B cell (primary cell): Measurements from ENCODE around the gene PGGHG. TPM values are rescaled to one million over a fixed set of nuclear protein-coding genes. Genes with fewer than 3 reads are reported as not detected.

Source experiments
- ATAC-seq: fragments of 200-7000 bp; cut with Tn5 transposase; one replicate; pipeline ENCODE4 v1.10.0; 2021; ENCODE audit warnings: low read depth, mild to moderate bottlenecking, moderate number of reproducible peaks, moderate library complexity
- CTCF ChIA-PET: fragments of 350-600 bp; sonication (Branson Sonifier 250); formaldehyde crosslinking; loops from one replicate; lab custom pipeline; 2021; ENCODE audit warnings: antibody characterized with exemption, inconsistent platforms; lab: Charles Lee
- POLR2A ChIA-PET: fragments of 350-600 bp; sonication (Branson Sonifier 250); formaldehyde crosslinking; loops from one replicate; lab custom pipeline; 2021; ENCODE audit warnings: antibody characterized with exemption; lab: Charles Lee
- DNase-seq: peaks from one replicate; pipeline ENCODE4 v3.0.0; 2013
- H2AFZ ChIP-seq: 2 replicates; pipeline ENCODE4 v1.6.1; 2012; ENCODE audit warnings: mild to moderate bottlenecking, low read depth, low read length; ENCODE audit not compliant: insufficient read depth, poor library complexity, severe bottlenecking
- H3K27ac ChIP-seq, 2 donors: 1 replicate in 1 of 2; 2 replicates in 1 of 2; pipeline ENCODE4 v1.5.1; 2012 to 2013; ENCODE audit warnings: low read length in 2 of 2, mild to moderate bottlenecking in 2 of 2, moderate library complexity in 1 of 2
- H3K27me3 ChIP-seq, 4 experiments: fragments of 200-600 bp in 1 of 4; sonication (generic) in 1 of 4; replicated peaks in 1 of 4; 1 replicate in 2 of 4; 2 replicates in 2 of 4; pipeline versions ENCODE4 v1.6.1 to v1.7.0; 2013 to 2016; ENCODE audit warnings: low read length in 3 of 4, mild to moderate bottlenecking in 2 of 4, mixed read lengths in 1 of 4, moderate library complexity in 1 of 4; ENCODE audit not compliant: insufficient read depth in 4 of 4, control insufficient read depth in 3 of 4; ENCODE audit errors: control extremely low read depth in 1 of 4
- H3K36me3 ChIP-seq, 2 experiments: replicated peaks in 1 of 2; 1 replicate in 1 of 2; 2 replicates in 1 of 2; pipeline versions ENCODE4 v1.6.1 to v1.7.1; 2013; ENCODE audit warnings: low read length in 1 of 2; ENCODE audit not compliant: insufficient read depth in 2 of 2, control insufficient read depth in 1 of 2; ENCODE audit errors: control extremely low read depth in 1 of 2, extremely low read depth in 1 of 2
- H3K4me1 ChIP-seq, 2 donors: fragments of 200-600 bp in 1 of 2; sonication (generic) in 1 of 2; 1 replicate in 1 of 2; 2 replicates in 1 of 2; pipeline versions ENCODE4 v1.5.1 to v1.6.1; 2013 to 2017; ENCODE audit warnings: low read length in 2 of 2; ENCODE audit not compliant: control insufficient read depth in 2 of 2, insufficient read depth in 2 of 2
- H3K4me2 ChIP-seq: replicated peaks from 2 replicates; pipeline ENCODE3; 2012; ENCODE audit warnings: mild to moderate bottlenecking, low read depth, low read length; ENCODE audit not compliant: poor library complexity, severe bottlenecking
- H3K4me3 ChIP-seq, 5 experiments: fragments of 200-600 bp in 1 of 5; sonication (generic) in 1 of 5; 1 replicate in 3 of 5; 2 replicates in 2 of 5; pipeline versions ENCODE4 v1.5.1 to v1.7.0; 2011 to 2016; ENCODE audit warnings: low read length in 4 of 5, mild to moderate bottlenecking in 4 of 5, low read depth in 2 of 5, control low read depth in 1 of 5, moderate library complexity in 1 of 5; ENCODE audit not compliant: insufficient read depth in 1 of 5; ENCODE audit errors: control extremely low read depth in 1 of 5, extremely low read depth in 1 of 5
- H3K79me2 ChIP-seq: fragments of 200-600 bp; sonication (generic); one replicate; pipeline ENCODE4 v1.6.0; 2016; ENCODE audit warnings: low read length; ENCODE audit not compliant: control insufficient read depth, insufficient read depth
- H3K9ac ChIP-seq: fragments of 200-600 bp; sonication (generic); 2 replicates; pipeline ENCODE4 v1.6.1; 2017; ENCODE audit warnings: mild to moderate bottlenecking, low read length, moderate library complexity
- H3K9me3 ChIP-seq, 3 donors: one replicate each; pipeline versions ENCODE4 v1.6.1 to v1.7.1; 2013; ENCODE audit warnings: low read length in 2 of 3; ENCODE audit not compliant: control insufficient read depth in 2 of 3, insufficient read depth in 1 of 3; ENCODE audit errors: control extremely low read depth in 1 of 3
- H4K20me1 ChIP-seq: 2 replicates; pipeline ENCODE4 v1.6.0; 2012; ENCODE audit warnings: mild to moderate bottlenecking, low read length; ENCODE audit not compliant: insufficient read depth, control insufficient read depth, poor library complexity, severe bottlenecking
- H3K27ac Mint-ChIP-seq: one replicate; pipeline ENCODE4 v1.8.0; 2021; ENCODE audit warnings: mixed read lengths
- H3K27me3 Mint-ChIP-seq: one replicate; pipeline ENCODE4 v1.8.0; 2021; ENCODE audit warnings: mixed read lengths
- H3K4me1 Mint-ChIP-seq: one replicate; pipeline ENCODE4 v1.8.0; 2021; ENCODE audit warnings: mixed read lengths
- H3K4me3 Mint-ChIP-seq: one replicate; pipeline ENCODE4 v1.8.0; 2021; ENCODE audit warnings: mixed read lengths
- H3K9me3 Mint-ChIP-seq: one replicate; pipeline ENCODE4 v1.8.0; 2022; ENCODE audit warnings: mixed read lengths; ENCODE audit not compliant: insufficient read depth
- EZH2 ChIP-seq: IDR thresholded peaks from 2 replicates; pipeline ENCODE4 v1.6.1; 2012; ENCODE audit warnings: borderline replicate concordance, low read depth, mild to moderate bottlenecking, moderate library complexity, low read length; ENCODE audit not compliant: insufficient read depth, poor library complexity, severe bottlenecking
- WGBS: methylation state at CpG from one replicate; pipeline ENCODE4 v1.1.5; 2013; ENCODE audit warnings: missing lambda C conversion rate; ENCODE audit not compliant: insufficient coverage; 5-methylcytosine and 5-hydroxymethylcytosine counted together
- intact Hi-C: fragments of 100-400 bp; cut with micrococcal nuclease; formaldehyde crosslinking; loops from one replicate; pipeline ENCODE4 v1.10.0; 2022
- polyA plus RNA-seq: library from polyadenylated mRNA; depleted of rRNA; stranded (reverse); fragments of >200 nt; gene quantifications from 2 replicates; pipeline ENCODE4 v1.2.3, GENCODE V29; 2012
- total RNA-seq, 2 donors: library from RNA; stranded (reverse); fragments of 120-200 nt in 1 of 2; gene quantifications; 1 replicate in 1 of 2; 2 replicates in 1 of 2; pipeline versions ENCODE4 v1.2.3 to v1.2.4, GENCODE V29; 2013 to 2022
- TF ChIP-seq, protein P1 (sequence below): fragments of 200-600 bp; IDR thresholded peaks from one replicate; pipeline ENCODE4 v1.8.0; 2022; ENCODE audit warnings: antibody characterized with exemption, mild to moderate bottlenecking

PGGHG gene
- total and polyA plus RNA-seq, 2 donors (not counting 1 experiment from before 2014, with no cell fraction given) = 159 to 264 TPM

DNA sequence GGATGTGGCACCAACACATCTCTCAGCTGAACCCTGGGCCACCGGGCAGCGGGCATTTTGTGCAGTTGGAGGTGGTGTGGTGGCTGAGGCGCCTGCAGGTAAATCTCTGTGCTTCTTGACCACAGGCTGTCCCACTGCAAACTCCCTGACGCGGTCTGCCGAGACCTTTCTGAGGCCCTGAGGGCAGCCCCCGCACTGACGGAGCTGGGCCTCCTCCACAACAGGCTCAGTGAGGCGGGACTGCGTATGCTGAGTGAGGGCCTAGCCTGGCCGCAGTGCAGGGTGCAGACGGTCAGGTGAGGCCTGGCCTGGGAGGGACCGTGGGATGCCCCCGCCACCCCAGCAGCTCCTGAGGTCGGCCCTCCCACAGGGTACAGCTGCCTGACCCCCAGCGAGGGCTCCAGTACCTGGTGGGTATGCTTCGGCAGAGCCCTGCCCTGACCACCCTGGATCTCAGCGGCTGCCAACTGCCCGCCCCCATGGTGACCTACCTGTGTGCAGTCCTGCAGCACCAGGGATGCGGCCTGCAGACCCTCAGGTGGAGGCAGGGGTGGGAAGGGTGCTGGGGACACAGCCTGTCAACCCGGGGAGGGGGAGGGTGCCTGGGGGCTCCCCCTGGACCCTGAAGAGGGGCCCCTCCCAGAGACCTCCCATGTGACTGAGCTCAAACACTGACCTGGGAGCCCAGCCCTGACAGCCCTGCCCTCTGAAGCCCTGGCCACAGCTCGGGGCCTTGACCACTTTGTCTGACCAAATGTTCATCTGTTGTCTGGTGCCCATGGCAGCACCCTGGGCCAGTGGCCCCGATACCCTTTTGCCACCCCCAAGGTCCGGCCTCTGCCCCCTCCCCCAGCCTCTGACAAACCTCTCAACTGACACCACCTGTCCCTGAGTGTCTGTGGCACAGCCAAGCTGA, 4.6 kb upstream of the PGGHG start:
- no peak overlapping the region for H3K4me2 ChIP-seq
- no peaks in the 10 kb centered on the region for H3K36me3 ChIP-seq
- no peaks in the 10 kb centered on the region for H3K9me3 Mint-ChIP-seq
- peaks cover 0 to 57% (median 23%) of the 10 kb centered on the region in 4 experiments for H3K27me3 ChIP-seq
- POLR2A ChIA-PET = interaction anchor here (0.5 to 1.1 kb wide), 2 partner anchors 9 to 17 kb away, joined by 3 to 4 read pairs; no protein-coding TSS in a partner anchor
- H3K4me3 ChIP-seq = no peak overlapping the region
- no peak for TF ChIP-seq EZH2
- TF ChIP-seq, protein P1, sequence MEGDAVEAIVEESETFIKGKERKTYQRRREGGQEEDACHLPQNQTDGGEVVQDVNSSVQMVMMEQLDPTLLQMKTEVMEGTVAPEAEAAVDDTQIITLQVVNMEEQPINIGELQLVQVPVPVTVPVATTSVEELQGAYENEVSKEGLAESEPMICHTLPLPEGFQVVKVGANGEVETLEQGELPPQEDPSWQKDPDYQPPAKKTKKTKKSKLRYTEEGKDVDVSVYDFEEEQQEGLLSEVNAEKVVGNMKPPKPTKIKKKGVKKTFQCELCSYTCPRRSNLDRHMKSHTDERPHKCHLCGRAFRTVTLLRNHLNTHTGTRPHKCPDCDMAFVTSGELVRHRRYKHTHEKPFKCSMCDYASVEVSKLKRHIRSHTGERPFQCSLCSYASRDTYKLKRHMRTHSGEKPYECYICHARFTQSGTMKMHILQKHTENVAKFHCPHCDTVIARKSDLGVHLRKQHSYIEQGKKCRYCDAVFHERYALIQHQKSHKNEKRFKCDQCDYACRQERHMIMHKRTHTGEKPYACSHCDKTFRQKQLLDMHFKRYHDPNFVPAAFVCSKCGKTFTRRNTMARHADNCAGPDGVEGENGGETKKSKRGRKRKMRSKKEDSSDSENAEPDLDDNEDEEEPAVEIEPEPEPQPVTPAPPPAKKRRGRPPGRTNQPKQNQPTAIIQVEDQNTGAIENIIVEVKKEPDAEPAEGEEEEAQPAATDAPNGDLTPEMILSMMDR = no peak
- H3K9me3 ChIP-seq = peaks cover 0 to 18% (median 0%) of the 10 kb centered on the region in 3 donors
- H3K79me2 ChIP-seq = peaks cover 8% of the 10 kb centered on the region
- DNase-seq (no peak), ATAC-seq (no peak)
- H3K27ac Mint-ChIP-seq = no peak overlapping the region
- CTCF ChIA-PET = interaction anchor here (3.3 kb wide), 1 partner anchor 34 kb away, joined by 19 read pairs; no protein-coding TSS in a partner anchor
- H3K27ac ChIP-seq = no peak overlapping the region
- H4K20me1 ChIP-seq = peaks cover 5% of the 10 kb centered on the region
- H3K9ac ChIP-seq = no peak overlapping the region
- H3K4me3 Mint-ChIP-seq = no peak overlapping the region
- peaks cover 38% of the 10 kb centered on the region for H3K4me1 Mint-ChIP-seq
- intact Hi-C loops = loop anchor here (5.0 kb wide), 1 partner anchor 47 kb away; the partner anchor contains the start of genes PSMD13 and SIRT3
- peaks cover 35% of the 10 kb centered on the region for H3K27me3 Mint-ChIP-seq
- WGBS = 94% methylated on average over 23 of the region's 24 CpGs
- H2AFZ ChIP-seq = no peak overlapping the region
- H3K4me1 ChIP-seq = peaks cover 43 to 44% of the 10 kb centered on the region in 2 donors
